IMR-90 (cell line): ENCODE results near the gene ARHGAP10. TPM values are rescaled to one million over a fixed set of nuclear protein-coding genes. Genes with fewer than 3 reads are reported as not detected.

Source experiments
- ATAC-seq: fragments of 200-7000 bp; cut with Tn5 transposase; 2 replicates; pipeline ENCODE4 v1.9.1; 2020; ENCODE audit warnings: low read depth, mild to moderate bottlenecking, moderate library complexity
- BruUV-seq: library from RNA; stranded (reverse); fragments of 400-500 nt; replicated peaks from 2 replicates; lab custom pipeline; 2021; lab: Mats Ljungman, UMichigan
- CTCF ChIA-PET: fragments of 300-600 bp; formaldehyde crosslinking; extraction: SDS; loops from one replicate; lab custom pipeline; 2021; ENCODE audit warnings: antibody characterized with exemption; lab: Yijun Ruan, JAX
- POLR2A ChIA-PET: fragments of 300-600 bp; sonication (Branson Sonifier 250); formaldehyde crosslinking; loops from one replicate; lab custom pipeline; 2022; ENCODE audit warnings: antibody characterized with exemption; ENCODE audit not compliant: unreplicated experiment; lab: Charles Lee
- DNase-seq: peaks from one replicate; pipeline ENCODE4 v3.0.0; 2013
- H2AFZ ChIP-seq: replicated peaks from 2 replicates; pipeline ENCODE3; 2013; ENCODE audit warnings: low read length, mild to moderate bottlenecking; ENCODE audit not compliant: poor library complexity
- H2AK5ac ChIP-seq: 2 replicates; pipeline ENCODE4 v1.6.1; 2013; ENCODE audit warnings: low read depth, low read length, inconsistent platforms
- H2AK9ac ChIP-seq: replicated peaks from 2 replicates; pipeline ENCODE3; 2013; ENCODE audit warnings: mild to moderate bottlenecking, low read depth, low read length, moderate library complexity; ENCODE audit not compliant: poor library complexity
- H2BK120ac ChIP-seq: 2 replicates; pipeline ENCODE4 v1.6.1; 2013; ENCODE audit warnings: low read depth, low read length, inconsistent platforms
- H2BK15ac ChIP-seq: 3 replicates; pipeline ENCODE4 v1.6.1; 2013; ENCODE audit warnings: low read depth, low read length, inconsistent platforms
- H2BK20ac ChIP-seq: 2 replicates; pipeline ENCODE4 v1.6.1; 2013; ENCODE audit warnings: low read depth, mild to moderate bottlenecking, inconsistent platforms, low read length, moderate library complexity
- H2BK5ac ChIP-seq: 2 replicates; pipeline ENCODE4 v1.6.1; 2013; ENCODE audit warnings: mild to moderate bottlenecking, low read depth, low read length, inconsistent platforms; ENCODE audit not compliant: poor library complexity, severe bottlenecking
- H3K14ac ChIP-seq: replicated peaks from 2 replicates; pipeline ENCODE4 v1.6.1; 2013; ENCODE audit warnings: low read depth, low read length, inconsistent platforms
- H3K18ac ChIP-seq: 2 replicates; pipeline ENCODE4 v1.6.1; 2013; ENCODE audit warnings: low read depth, low read length, control low read depth
- H3K23ac ChIP-seq: 2 replicates; pipeline ENCODE4 v1.6.1; 2013; ENCODE audit warnings: low read depth, low read length, inconsistent platforms
- H3K27ac ChIP-seq: 2 replicates; pipeline ENCODE4 v1.5.1; 2013; ENCODE audit warnings: mild to moderate bottlenecking, control low read depth, low read length; ENCODE audit not compliant: insufficient read depth
- H3K27me3 ChIP-seq: 2 replicates; pipeline ENCODE4 v1.6.1; 2013; ENCODE audit warnings: low read length; ENCODE audit not compliant: control insufficient read depth, insufficient read depth
- H3K36me3 ChIP-seq: 2 replicates; pipeline ENCODE4 v1.6.1; 2013; ENCODE audit warnings: low read length, mixed read lengths; ENCODE audit not compliant: control insufficient read depth, insufficient read depth
- H3K4ac ChIP-seq: 2 replicates; pipeline ENCODE4 v1.6.1; 2013; ENCODE audit warnings: low read depth, low read length, inconsistent platforms
- H3K4me1 ChIP-seq: 2 replicates; pipeline ENCODE4 v1.6.1; 2013; ENCODE audit warnings: low read length, mixed read lengths; ENCODE audit not compliant: control insufficient read depth, insufficient read depth
- H3K4me2 ChIP-seq: 2 replicates; pipeline ENCODE4 v1.6.1; 2013; ENCODE audit warnings: low read depth, mild to moderate bottlenecking, control low read depth, low read length, moderate library complexity
- H3K4me3 ChIP-seq: 2 replicates; pipeline ENCODE4 v1.5.1; 2013; ENCODE audit warnings: low read depth, mild to moderate bottlenecking, control low read depth, low read length, moderate library complexity; ENCODE audit not compliant: insufficient read depth
- H3K56ac ChIP-seq: 2 replicates; pipeline ENCODE4 v1.6.1; 2013; ENCODE audit warnings: low read length, inconsistent platforms; ENCODE audit not compliant: insufficient read depth; ENCODE audit errors: extremely low read depth
- H3K79me1 ChIP-seq, 2 experiments: 2 replicates each; pipeline ENCODE4 v1.6.1; 2013; ENCODE audit warnings: low read length in 2 of 2, inconsistent platforms in 1 of 2, low read depth in 1 of 2
- H3K9ac ChIP-seq: 2 replicates; pipeline ENCODE4 v1.6.1; 2013; ENCODE audit warnings: low read depth, low read length, control low read depth
- H3K9me1 ChIP-seq: 2 replicates; pipeline ENCODE4 v1.6.1; 2013; ENCODE audit warnings: low read length, inconsistent platforms; ENCODE audit not compliant: insufficient read depth
- H3K9me3 ChIP-seq: 2 replicates; pipeline ENCODE4 v1.6.1; 2013; ENCODE audit warnings: low read length; ENCODE audit not compliant: control insufficient read depth, insufficient read depth
- H4K20me1 ChIP-seq: 2 replicates; pipeline ENCODE4 v1.6.1; 2013; ENCODE audit warnings: low read length, inconsistent platforms; ENCODE audit not compliant: insufficient read depth
- H4K5ac ChIP-seq: 2 replicates; pipeline ENCODE4 v1.6.1; 2013; ENCODE audit warnings: mild to moderate bottlenecking, low read depth, low read length, control low read depth
- H4K8ac ChIP-seq, 2 experiments: 2 replicates each; pipeline ENCODE4 v1.6.1; 2013; ENCODE audit warnings: low read depth in 2 of 2, low read length in 2 of 2, control low read depth in 1 of 2, inconsistent platforms in 1 of 2
- H4K91ac ChIP-seq: 2 replicates; pipeline ENCODE4 v1.6.1; 2013; ENCODE audit warnings: low read depth, low read length, inconsistent platforms; ENCODE audit not compliant: insufficient read depth
- CEBPB ChIP-seq: IDR thresholded peaks from 2 replicates; pipeline ENCODE4 v1.6.1; 2012; ENCODE audit warnings: low read depth, low read length, improper control_type of control experiment
- WGBS, 2 experiments: methylation state at CpG; one replicate each; pipeline versions ENCODE4 v1.1.5 to v1.1.7; 2013; ENCODE audit warnings: missing lambda C conversion rate in 2 of 2; ENCODE audit not compliant: insufficient read length in 1 of 2; ENCODE audit errors: extremely low coverage in 2 of 2; 5-methylcytosine and 5-hydroxymethylcytosine counted together
- dilution Hi-C: fragments of 300-500 bp; cut with HindIII; formaldehyde crosslinking; loops from one replicate; pipeline ENCODE4 v1.14.3; 2018; ENCODE audit warnings: low sequenced_read_pairs; ENCODE audit not compliant: unreplicated experiment
- in situ Hi-C: fragments of 300-500 bp; cut with MboI; formaldehyde crosslinking; loops from 3 replicates; pipeline ENCODE4 v1.14.3; 2019; ENCODE audit warnings: low sequenced_read_pairs, inconsistent platforms, mixed read lengths
- intact Hi-C: fragments of 100-400 bp; cut with micrococcal nuclease; formaldehyde crosslinking; loops from 2 replicates; pipeline ENCODE4 v1.10.0; 2022
- polyA plus RNA-seq, 3 experiments: library from polyadenylated mRNA; depleted of rRNA; stranded (reverse); fragments of >200 nt; gene quantifications; 2 replicates each; pipeline ENCODE4 v1.2.3, GENCODE V29; 2012; ENCODE audit warnings: low replicate concordance in 1 of 3
- total RNA-seq: library from RNA; depleted of rRNA; stranded (reverse); fragments of >200 nt; gene quantifications from 2 replicates; pipeline ENCODE4 v1.2.3, GENCODE V29; 2012

Gene ARHGAP10
- total and polyA plus RNA-seq, 2 of the 4 experiments (the other 2 are of a cell fraction) = 27.1 to 29.4 TPM

DNA sequence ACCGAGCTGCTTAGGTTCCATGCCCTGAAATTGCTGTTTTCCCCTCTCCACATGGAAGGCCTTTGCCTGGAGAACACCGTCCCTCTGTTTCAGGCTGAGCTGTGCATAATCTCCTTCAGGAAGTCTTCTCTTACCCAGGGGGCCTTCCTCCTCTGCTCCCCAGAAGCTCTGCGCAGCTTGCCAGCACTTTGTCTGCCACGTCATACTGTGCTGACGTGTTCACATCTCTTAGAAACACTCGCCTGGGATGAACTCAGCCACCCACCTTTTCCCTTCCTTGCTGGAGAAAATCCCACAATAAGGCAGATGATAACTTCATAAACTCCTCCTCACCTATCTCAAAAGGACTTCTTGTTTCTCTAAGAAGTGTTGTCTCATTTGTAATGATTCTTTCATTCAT, 110.7 kb downstream of the ARHGAP10 start:
- DNase-seq = peak; percentile 79
- Histone ChIP-seq H3K18ac (no peak overlapping the region), H3K4me3 (no peak overlapping the region), H3K56ac (no peak overlapping the region), H3K36me3 (no peaks in the 10 kb centered on the region; the same call in 1 of the 2 replicates), H4K20me1 (peaks cover 11% of the 10 kb centered on the region), H2AK5ac (no peak overlapping the region), H2AFZ (no peak overlapping the region), H3K9me3 (no peaks in the 10 kb centered on the region), H3K27me3 (no peaks in the 10 kb centered on the region), H3K79me1 (peaks cover 38 to 80% of the 10 kb centered on the region in 2 experiments), H2BK5ac (no peak overlapping the region), H2BK20ac (no peak overlapping the region), H4K91ac (no peak overlapping the region), H4K5ac (no peak overlapping the region), H2BK15ac (no peak overlapping the region), H3K9ac (no peak overlapping the region), H3K4me2 (no peak overlapping the region), H3K4ac (no peak overlapping the region), H3K23ac (no peak overlapping the region), H2BK120ac (no peak overlapping the region), H3K14ac (no peak overlapping the region), H3K9me1 (peaks cover 11% of the 10 kb centered on the region), H4K8ac (peak overlapping the region in 1 of 2 experiments; percentile 63; a peak in 1 of 4 replicates), H3K27ac (no peak overlapping the region), H2AK9ac (no peak overlapping the region), H3K4me1 (peaks cover 14% of the 10 kb centered on the region)
- no peak for TF ChIP-seq CEBPB
- in situ Hi-C loops (no loop called here), dilution Hi-C loops (no loop called here), intact Hi-C loops (loop anchor here (5.0 kb wide), 1 partner anchor 70 kb away; no protein-coding TSS in a partner anchor)
- ChIA-PET POLR2A (no interaction called here), CTCF (interaction anchor here (1.0 to 1.6 kb wide), 2 partner anchors 12 to 24 kb away, joined by 3 to 7 read pairs; no protein-coding TSS in a partner anchor)
- BruUV-seq = no TSS peak
- no peak for ATAC-seq
- WGBS, 2 experiments = 84% methylated on average over 4 of the region's 6 CpGs; no CpG with 5 or more reads in 1 of the 2 experiments
